Measurements from ENCODE around the gene CRTAC1.

The CRTAC1 gene

DNA sequence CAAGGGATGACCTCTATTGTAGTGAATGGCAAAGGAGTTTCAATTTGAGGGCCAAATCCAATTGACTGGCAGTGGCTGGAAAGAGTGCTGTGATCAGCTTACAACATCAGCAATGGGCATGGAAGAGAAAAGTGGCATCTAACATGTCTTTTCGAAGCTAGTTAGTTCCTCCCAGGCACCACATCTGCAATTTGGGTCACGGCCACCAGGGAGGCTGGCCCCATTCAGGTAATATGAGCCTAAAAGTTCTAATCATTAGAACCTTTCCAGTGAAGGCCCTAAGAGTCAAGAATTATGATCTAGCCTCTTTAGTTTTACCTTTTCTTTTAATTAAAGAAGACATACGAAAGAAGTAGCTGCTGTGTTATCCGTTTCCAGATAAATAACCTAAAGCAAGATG lies 17.3 kb downstream of the CRTAC1 start:
- Mint-ChIP-seq H3K27me3 (peaks cover 24% of the 10 kb centered on the region), H3K36me3 (ENCODE audit: low read depth) (no peaks in the 10 kb centered on the region), H3K4me3 (no peak overlapping the region), H3K4me1 (no peaks in the 10 kb centered on the region), H3K9me3 (no peaks in the 10 kb centered on the region), H3K27ac (no peak overlapping the region)
- DNase-seq (no peak), ATAC-seq (no peak)

DNA sequence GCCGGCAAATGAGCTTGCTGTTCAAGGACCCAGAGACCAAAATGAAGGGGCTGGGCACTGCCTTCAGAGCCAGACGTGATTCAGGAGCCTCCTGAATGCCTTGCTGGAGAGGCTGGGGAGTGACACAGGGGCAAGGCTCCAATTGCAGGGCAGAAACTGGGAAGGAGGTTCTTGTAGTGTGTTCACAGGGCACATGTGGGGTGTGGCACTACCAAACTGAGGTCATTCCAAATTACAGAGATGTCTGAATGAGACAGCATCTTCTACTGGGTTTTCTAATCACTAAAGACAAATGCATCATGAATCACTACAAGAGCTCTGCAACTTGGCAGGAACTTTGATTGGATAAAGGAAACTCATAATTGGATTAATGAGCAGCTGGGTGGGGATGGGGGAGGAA lies 17.8 kb downstream of the CRTAC1 start:
- no peak overlapping the region for H3K4me3 Mint-ChIP-seq
- H3K4me1 Mint-ChIP-seq = no peaks in the 10 kb centered on the region
- peaks cover 26% of the 10 kb centered on the region for H3K27me3 Mint-ChIP-seq
- DNase-seq (no peak), ATAC-seq (no peak)
- H3K27ac Mint-ChIP-seq = no peak overlapping the region
- H3K9me3 Mint-ChIP-seq = no peaks in the 10 kb centered on the region
- H3K36me3 Mint-ChIP-seq (ENCODE audit: low read depth) = no peaks in the 10 kb centered on the region

DNA sequence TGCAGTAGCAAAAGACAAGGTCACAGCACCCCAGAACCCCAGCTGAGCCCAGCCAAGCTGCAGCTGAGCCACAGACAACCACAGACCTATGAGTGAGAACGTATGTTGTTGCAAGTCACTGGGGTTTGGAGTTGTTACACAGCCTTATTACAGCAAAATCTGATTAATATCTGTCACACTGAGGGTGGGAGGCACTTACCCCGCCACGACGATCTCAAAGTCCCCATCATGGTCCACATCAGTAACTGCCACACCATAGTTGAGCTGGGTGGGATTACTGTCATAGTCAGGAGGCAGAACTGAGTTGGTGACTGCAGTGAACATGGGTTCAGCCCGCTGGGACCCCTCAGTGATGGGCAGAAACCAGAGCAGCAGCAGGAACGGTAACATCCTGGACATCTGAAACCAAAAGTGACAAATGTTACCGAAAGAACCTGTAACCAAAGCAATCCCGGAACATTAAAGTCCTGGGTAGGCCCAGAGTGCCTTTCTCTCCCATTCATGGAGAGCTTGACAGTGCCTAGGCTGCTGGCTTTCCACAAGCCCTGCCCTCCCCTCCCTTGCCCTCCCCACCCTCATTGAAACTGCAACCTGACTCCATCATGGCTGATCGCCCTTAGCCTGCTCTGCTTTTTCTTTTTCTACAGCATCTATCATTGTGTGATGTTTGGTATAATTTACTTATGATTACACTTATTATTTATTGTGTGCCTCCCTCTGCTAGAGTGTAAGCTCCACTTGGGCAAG lies 19.3 kb downstream of the CRTAC1 start:
- Mint-ChIP-seq H3K9me3 (no peaks in the 10 kb centered on the region), H3K27me3 (peaks cover 29% of the 10 kb centered on the region), H3K4me1 (peaks cover 2% of the 10 kb centered on the region), H3K27ac (no peak overlapping the region), H3K36me3 (ENCODE audit: low read depth) (no peaks in the 10 kb centered on the region), H3K4me3 (no peak overlapping the region)
- DNase-seq (no peak), ATAC-seq (no peak)

DNA sequence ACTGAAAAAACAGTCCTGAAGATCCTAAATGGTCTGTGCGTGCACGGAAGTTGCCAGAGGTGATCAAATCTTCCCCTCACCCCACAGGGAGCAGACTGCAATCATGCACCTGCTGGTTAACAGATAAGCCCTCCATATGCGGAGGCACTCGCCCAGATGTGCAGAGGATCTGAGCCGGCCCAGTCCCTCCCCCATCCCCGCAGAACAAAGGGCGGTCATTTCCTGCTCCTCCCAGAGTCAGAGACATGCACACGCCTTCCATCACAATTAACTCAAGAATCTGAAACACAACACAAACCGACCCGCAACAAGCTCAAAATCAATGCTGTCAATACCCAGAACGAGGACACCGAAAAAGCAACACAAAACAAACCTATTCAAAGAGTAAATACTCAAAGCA lies 24.2 kb downstream of the CRTAC1 start:
- Mint-ChIP-seq H3K27me3 (peaks cover 13% of the 10 kb centered on the region), H3K4me3 (no peak overlapping the region), H3K9me3 (no peaks in the 10 kb centered on the region), H3K4me1 (peaks cover 2% of the 10 kb centered on the region), H3K36me3 (ENCODE audit: low read depth) (no peaks in the 10 kb centered on the region), H3K27ac (no peak overlapping the region)
- ATAC-seq = no peak
- no peak for DNase-seq

DNA sequence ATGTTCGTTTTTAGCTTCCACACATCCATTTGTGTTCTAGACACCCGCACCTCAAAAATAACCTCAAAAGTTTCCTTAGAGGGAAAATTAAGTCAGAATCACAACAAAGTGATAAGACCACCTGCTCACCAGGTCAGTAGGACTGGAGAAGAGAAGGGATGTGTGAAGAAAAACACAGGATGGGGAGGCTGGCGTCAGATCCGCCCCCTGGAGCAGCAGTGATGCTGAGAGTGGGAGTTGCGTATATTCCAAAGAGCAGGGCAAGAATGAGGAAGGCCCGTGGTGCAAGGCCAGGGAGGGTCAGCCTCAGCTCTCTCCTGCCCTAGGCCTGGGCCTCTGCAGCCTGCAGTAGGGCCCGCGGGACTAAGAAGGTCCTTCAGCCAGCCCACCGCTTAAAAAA lies 28.7 kb downstream of the CRTAC1 start:
- peaks cover 5% of the 10 kb centered on the region for H3K27me3 Mint-ChIP-seq
- DNase-seq = no peak
- H3K4me1 Mint-ChIP-seq = peaks cover 2% of the 10 kb centered on the region
- ATAC-seq = no peak
- no peak overlapping the region for H3K4me3 Mint-ChIP-seq
- H3K27ac Mint-ChIP-seq = no peak overlapping the region
- H3K9me3 Mint-ChIP-seq = peaks cover 11% of the 10 kb centered on the region
- H3K36me3 Mint-ChIP-seq (ENCODE audit: low read depth) = peaks cover 3% of the 10 kb centered on the region

DNA sequence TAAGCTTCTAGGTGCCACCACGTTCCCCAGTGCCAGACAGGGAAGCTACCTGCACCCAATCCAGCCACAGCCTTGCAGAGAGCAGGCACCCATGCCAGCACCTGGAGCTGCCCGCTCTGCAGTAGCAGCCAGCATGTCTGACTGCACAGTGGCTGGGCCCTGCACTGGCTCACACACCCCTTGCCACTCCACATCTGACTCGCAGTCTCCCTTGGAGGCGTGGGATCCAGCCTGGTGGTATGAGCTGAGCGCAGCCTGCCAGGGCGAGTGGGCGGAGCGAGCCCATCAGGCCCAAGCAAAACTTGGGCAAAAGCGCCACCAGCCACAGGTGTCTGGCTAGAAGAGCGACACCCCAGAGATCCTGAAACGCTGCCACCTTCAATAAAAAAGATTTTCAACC lies 30.1 kb downstream of the CRTAC1 start:
- Mint-ChIP-seq H3K36me3 (ENCODE audit: low read depth) (peaks cover 3% of the 10 kb centered on the region), H3K27ac (no peak overlapping the region), H3K9me3 (peaks cover 11% of the 10 kb centered on the region), H3K4me3 (no peak overlapping the region), H3K4me1 (no peaks in the 10 kb centered on the region), H3K27me3 (peaks cover 2% of the 10 kb centered on the region)
- DNase-seq (no peak), ATAC-seq (no peak)

DNA sequence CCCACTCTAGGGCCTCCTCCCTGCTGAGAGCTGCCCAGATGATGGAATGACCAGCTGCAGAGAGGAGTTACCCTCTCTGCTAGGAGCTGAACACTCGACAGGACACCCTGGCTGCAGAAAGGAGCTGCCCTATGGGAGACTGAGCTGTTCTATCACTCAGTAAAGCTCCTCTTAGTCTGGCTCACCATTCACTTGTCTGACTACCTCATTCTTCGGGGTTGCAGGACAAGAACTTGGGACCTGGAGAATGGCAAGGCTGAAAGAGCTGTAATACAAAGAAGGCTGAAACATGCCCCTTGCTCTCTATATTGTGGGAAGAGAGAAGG lies 30.5 kb downstream of the CRTAC1 start:
- Mint-ChIP-seq H3K9me3 (peaks cover 11% of the 10 kb centered on the region), H3K36me3 (ENCODE audit: low read depth) (peaks cover 3% of the 10 kb centered on the region), H3K27me3 (peaks cover 2% of the 10 kb centered on the region), H3K27ac (no peak overlapping the region), H3K4me3 (no peak overlapping the region), H3K4me1 (no peaks in the 10 kb centered on the region)
- DNase-seq (no peak), ATAC-seq (no peak)

DNA sequence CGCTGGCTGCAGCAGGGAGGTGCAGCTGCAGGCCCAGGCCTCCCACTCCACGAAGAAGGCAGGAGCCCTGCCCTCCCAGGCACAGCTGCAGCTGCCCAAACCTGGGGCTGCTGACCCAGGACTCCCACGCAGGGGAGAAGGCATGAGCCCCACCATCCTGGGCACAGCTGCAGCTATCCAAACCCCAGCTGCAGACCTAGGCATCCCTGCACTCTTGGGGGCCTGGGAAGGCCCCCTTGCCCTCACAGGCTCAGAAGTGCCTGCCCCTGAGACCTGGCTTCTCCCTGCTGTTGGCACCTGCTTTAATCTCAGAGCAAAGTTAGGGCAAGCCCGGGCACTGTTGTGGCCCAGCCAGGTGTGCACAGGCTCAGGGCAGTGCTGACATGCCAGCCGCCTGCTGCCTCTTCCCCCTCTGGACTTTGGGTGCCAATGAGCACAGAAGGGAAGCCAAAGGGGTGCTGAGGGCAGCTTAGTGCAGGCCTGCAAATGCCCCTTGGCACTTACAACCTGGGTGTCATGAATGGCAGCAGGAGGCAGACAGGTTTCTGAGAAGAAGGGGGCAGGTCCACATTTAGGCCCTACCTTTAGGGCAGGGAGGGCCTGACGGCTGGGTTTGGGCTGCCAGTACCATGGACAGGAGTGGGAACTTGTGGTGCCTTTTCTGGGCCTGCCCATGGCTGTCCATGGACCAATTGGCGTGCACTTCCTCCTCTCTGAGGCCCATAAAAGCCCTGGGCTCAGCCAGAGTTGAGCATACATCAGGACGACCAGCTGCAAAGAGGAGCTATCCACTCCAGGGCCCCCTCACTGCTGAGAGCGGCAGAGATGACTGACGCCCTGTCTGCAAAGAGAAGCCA lies 31.1 kb downstream of the CRTAC1 start:
- Mint-ChIP-seq H3K4me3 (no peak overlapping the region), H3K27me3 (no peaks in the 10 kb centered on the region), H3K9me3 (peaks cover 11% of the 10 kb centered on the region), H3K27ac (no peak overlapping the region), H3K4me1 (no peaks in the 10 kb centered on the region), H3K36me3 (ENCODE audit: low read depth) (peaks cover 3% of the 10 kb centered on the region)
- ATAC-seq = no peak
- DNase-seq = no peak

DNA sequence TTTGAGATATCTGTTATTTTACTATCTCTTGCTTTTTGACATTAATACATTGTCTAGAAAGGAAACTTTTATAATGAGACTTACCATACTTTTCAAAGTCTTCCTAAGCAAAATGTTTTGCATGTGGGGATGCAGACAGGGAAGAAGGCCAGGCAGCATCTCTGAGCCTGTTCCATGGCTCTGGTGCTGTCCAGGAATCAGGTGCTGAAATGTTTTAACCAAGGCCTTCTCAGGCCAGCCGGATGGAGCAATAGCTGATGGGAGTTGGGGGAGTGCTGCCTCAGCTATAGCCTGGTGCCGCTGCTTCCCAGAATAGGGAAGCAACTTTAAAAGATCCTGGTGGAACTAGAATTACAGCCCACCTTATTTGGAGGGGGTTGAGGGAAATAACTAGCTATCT lies 38.5 kb downstream of the CRTAC1 start:
- H3K36me3 Mint-ChIP-seq (ENCODE audit: low read depth) = no peaks in the 10 kb centered on the region
- H3K4me3 Mint-ChIP-seq = no peak overlapping the region
- no peak overlapping the region for H3K27ac Mint-ChIP-seq
- no peaks in the 10 kb centered on the region for H3K9me3 Mint-ChIP-seq
- H3K4me1 Mint-ChIP-seq = no peaks in the 10 kb centered on the region
- DNase-seq = no peak
- ATAC-seq = no peak
- peaks cover 16% of the 10 kb centered on the region for H3K27me3 Mint-ChIP-seq

DNA sequence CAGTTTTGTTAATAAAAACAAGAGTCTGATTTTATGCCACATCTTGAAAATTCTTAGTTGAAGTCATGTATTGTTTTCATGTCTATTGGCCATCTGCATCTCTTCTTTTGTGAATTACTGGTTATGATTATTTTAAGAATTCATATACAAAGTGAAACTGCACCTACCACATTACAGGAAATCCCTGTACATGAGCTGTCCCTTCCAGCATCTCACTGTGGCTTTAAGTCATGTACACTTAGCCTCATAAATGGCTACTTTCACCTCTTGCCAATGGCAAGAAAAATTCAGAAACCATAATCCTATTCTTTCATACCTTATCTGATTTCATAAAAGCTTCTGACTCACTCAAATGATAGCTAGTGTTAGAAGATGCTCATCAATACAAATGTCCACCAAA lies 48.6 kb downstream of the CRTAC1 start:
- H3K27ac Mint-ChIP-seq = no peak overlapping the region
- no peak overlapping the region for H3K4me3 Mint-ChIP-seq
- no peak for DNase-seq
- H3K4me1 Mint-ChIP-seq = no peaks in the 10 kb centered on the region
- no peaks in the 10 kb centered on the region for H3K36me3 Mint-ChIP-seq (ENCODE audit: low read depth)
- peaks cover 36% of the 10 kb centered on the region for H3K27me3 Mint-ChIP-seq
- no peaks in the 10 kb centered on the region for H3K9me3 Mint-ChIP-seq
- no peak for ATAC-seq

DNA sequence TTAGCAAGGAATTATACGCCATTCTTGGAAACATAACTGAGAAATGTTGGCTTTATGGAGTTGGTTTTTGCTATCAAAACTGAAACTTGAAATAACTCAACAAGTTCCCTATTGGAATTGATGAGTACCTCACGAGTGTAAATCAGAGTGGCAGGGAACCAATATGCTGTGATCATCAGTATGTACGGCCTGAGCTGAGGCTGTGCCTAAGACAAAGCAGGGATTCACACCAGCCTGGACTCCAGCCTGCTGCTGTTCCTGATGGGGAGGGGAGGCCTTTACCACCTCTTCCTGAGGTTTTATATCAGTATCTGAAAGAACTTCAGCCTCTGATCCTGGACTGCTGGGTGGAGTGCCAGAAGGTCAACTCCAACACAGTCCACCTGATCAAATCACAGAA lies 52.7 kb downstream of the CRTAC1 start:
- ATAC-seq (no peak), DNase-seq (no peak)
- H3K4me3 Mint-ChIP-seq = no peak overlapping the region
- H3K36me3 Mint-ChIP-seq (ENCODE audit: low read depth) = no peaks in the 10 kb centered on the region
- peaks cover 57% of the 10 kb centered on the region for H3K27me3 Mint-ChIP-seq
- H3K27ac Mint-ChIP-seq = no peak overlapping the region
- H3K9me3 Mint-ChIP-seq = no peaks in the 10 kb centered on the region
- no peaks in the 10 kb centered on the region for H3K4me1 Mint-ChIP-seq

DNA sequence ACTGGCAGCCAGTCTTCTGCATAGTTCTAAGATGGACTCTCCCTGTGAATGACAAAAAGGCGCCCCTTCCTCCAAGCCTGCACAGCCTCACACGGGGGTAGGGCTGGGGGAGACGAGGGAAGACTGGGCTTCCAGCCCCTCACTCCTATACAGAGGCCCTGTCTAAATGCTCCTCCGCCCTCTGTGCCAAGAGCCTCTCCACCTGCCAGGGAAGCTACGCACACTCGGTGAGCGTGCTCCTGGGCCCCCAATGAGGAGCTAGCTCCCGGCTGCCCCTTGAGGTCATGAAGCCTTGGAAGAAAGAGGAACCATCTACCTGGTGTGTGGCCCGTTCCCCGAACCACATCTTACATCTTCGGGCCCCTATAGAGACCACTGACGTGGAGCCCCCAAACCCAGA lies 54.8 kb downstream of the CRTAC1 start:
- H3K4me3 Mint-ChIP-seq = no peak overlapping the region
- H3K9me3 Mint-ChIP-seq = no peaks in the 10 kb centered on the region
- ATAC-seq (no peak), DNase-seq (no peak)
- H3K36me3 Mint-ChIP-seq (ENCODE audit: low read depth) = no peaks in the 10 kb centered on the region
- H3K27ac Mint-ChIP-seq = no peak overlapping the region
- no peaks in the 10 kb centered on the region for H3K4me1 Mint-ChIP-seq
- H3K27me3 Mint-ChIP-seq = peaks cover 59% of the 10 kb centered on the region

DNA sequence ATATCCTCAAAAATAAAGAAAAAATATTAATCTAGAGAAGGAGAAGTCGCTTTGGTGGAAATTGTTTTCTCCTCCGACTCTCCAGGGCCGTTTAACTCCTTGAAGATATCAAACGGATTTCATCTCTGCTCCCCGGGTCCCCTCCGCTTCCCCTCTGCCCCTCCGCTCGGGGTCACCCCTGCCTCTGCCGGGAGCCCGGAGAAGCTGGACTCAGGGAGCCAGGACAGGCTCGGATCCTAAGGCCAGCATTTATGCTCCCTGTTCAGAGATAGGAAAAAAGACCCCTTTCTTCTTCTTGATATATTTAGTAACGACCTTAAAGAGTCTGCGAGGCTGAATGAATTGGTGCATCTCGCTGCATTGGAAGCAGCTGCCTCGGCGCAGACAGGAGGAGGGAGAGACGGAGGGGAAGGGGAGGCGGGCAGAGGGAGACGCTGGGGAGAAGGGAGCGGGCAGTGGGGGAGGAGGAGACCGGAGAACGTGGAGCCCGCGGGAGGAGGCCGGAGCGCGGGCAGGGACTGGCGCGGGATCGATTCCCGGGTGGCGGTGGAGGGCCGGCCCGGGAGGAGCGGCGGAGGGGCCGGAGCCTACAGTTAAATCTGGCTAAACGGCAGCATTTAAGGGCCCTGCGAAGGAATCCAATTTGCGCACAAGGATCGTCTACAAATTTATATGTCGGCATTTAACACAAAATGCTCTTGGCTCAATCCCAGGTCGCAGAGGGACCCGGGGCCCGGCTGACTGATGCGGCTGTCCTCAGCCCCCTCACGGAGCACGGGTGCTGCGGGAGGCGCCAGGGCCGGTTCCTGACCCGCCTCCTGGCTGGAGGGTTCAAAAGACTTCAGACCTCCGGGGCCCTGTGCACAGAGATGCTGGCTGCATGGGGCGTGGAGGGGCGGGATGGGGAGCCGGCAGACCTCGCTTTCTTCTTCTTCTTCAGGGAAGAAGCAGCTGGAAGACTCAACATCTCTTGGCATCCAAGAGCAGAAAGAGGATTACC lies 55.6 kb downstream of the CRTAC1 start:
- no peaks in the 10 kb centered on the region for H3K4me1 Mint-ChIP-seq
- no peak overlapping the region for H3K27ac Mint-ChIP-seq
- H3K4me3 Mint-ChIP-seq = no peak overlapping the region
- DNase-seq (no peak), ATAC-seq (no peak)
- H3K27me3 Mint-ChIP-seq = peaks cover 63% of the 10 kb centered on the region
- no peaks in the 10 kb centered on the region for H3K36me3 Mint-ChIP-seq (ENCODE audit: low read depth)
- H3K9me3 Mint-ChIP-seq = no peaks in the 10 kb centered on the region

DNA sequence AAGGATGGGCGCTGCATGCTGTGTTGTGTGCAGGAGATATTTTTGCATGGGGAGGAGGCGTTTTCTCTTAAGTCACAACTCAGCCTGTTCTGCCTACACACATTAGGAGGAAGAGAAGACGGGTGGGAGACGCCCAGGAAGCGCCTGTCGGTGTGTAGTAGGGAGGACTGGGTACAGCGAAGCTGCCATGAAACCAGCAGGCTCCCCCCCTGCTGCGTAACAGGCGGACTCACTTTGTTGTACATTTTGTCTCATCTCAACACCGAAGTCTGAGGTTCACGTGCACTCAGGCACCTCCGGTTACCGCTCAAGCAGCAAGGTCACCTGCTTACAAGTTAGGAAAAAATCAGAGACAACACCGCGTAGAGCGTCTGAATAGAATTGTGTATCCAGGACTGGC lies 56.3 kb downstream of the CRTAC1 start:
- peaks cover 65% of the 10 kb centered on the region for H3K27me3 Mint-ChIP-seq
- H3K4me3 Mint-ChIP-seq = no peak overlapping the region
- H3K27ac Mint-ChIP-seq = no peak overlapping the region
- H3K4me1 Mint-ChIP-seq = no peaks in the 10 kb centered on the region
- DNase-seq = no peak
- ATAC-seq = no peak
- no peaks in the 10 kb centered on the region for H3K9me3 Mint-ChIP-seq
- H3K36me3 Mint-ChIP-seq (ENCODE audit: low read depth) = no peaks in the 10 kb centered on the region
